Neural crest cell (in vitro differentiated cells): ENCODE measurements around the gene RHBDD2. TPM values are rescaled to one million over a fixed set of nuclear protein-coding genes. Genes with fewer than 3 reads are reported as not detected.
"Not testable (repeated sequence)": the region's sequence is repeated elsewhere in the genome, so short reads cannot be mapped to it uniquely, and the experiment has no call there.

Experiments
- DNase-seq: peaks from one replicate; pipeline ENCODE4 v3.0.0; 2021; ENCODE audit warnings: low read depth, mixed read lengths, low spot score
- H3K27ac Mint-ChIP-seq: one replicate; pipeline ENCODE4 v1.8.0; 2021; ENCODE audit warnings: mild to moderate bottlenecking, mixed read lengths; ENCODE audit not compliant: unreplicated experiment
- H3K27me3 Mint-ChIP-seq: 2 replicates; pipeline ENCODE4 v1.8.0; 2021; ENCODE audit warnings: low read depth, mild to moderate bottlenecking, mixed read lengths
- H3K36me3 Mint-ChIP-seq: 2 replicates; pipeline ENCODE4 v1.8.0; 2021; ENCODE audit warnings: low read depth, mild to moderate bottlenecking, mixed read lengths
- H3K4me1 Mint-ChIP-seq: 2 replicates; pipeline ENCODE4 v1.8.0; 2021; ENCODE audit warnings: mixed read lengths
- H3K4me3 Mint-ChIP-seq: one replicate; pipeline ENCODE4 v1.8.0; 2021; ENCODE audit warnings: mild to moderate bottlenecking, mixed read lengths
- H3K9me3 Mint-ChIP-seq: 2 replicates; pipeline ENCODE4 v1.8.0; 2021; ENCODE audit warnings: mixed read lengths
- total RNA-seq: library from RNA; stranded (reverse); gene quantifications from 2 replicates; pipeline ENCODE4 v1.2.1, GENCODE V29; 2021
- TF ChIP-seq, protein P1 (sequence below): fragments of 200-600 bp; sonication (generic); conservative IDR thresholded peaks from 2 replicates; pipeline ENCODE4 v1.5.0; 2021; ENCODE audit warnings: antibody characterized with exemption, mild to moderate bottlenecking

The RHBDD2 gene
- total RNA-seq, 1 donor from 2014 or later = 80.5 TPM

DNA sequence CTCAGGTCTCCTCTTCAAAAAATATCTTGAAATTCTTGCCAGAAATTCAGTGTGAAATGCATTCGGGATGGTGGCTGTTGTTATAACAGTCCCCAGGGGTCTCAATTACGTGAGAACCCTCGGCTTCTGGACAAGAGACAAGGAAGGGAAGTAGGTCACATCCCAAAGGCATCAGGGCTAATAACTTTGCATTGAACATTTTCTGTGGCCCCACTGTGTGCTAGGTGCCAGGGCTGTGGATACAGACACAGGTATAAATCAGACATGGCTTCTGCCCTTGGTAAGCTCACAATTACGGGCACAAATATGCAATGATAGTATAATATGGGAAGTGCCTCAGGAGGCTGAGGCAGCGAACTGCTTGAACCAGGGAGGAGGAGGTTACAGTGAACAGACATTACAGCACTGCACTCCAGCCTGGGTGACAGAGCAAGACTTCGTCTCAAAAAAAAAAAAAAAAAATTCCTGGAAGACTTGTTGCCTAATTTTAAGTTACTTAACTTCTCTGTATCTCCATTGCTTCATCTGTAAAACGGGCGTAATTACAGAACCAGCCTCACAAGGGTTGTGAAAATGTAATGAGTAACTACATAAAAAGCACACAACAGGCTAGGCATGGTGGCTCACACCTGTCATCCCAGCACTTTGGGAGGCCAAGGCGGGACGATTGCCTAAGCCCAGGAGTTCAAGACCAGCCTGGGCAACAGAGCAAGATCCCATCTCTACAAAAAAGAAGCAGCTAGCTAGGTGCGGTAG, 2.5 kb upstream of the RHBDD2 start:
- H3K27me3 Mint-ChIP-seq = no peaks in the 10 kb centered on the region
- H3K4me1 Mint-ChIP-seq = peaks cover 33% of the 10 kb centered on the region
- TF ChIP-seq, protein P1, sequence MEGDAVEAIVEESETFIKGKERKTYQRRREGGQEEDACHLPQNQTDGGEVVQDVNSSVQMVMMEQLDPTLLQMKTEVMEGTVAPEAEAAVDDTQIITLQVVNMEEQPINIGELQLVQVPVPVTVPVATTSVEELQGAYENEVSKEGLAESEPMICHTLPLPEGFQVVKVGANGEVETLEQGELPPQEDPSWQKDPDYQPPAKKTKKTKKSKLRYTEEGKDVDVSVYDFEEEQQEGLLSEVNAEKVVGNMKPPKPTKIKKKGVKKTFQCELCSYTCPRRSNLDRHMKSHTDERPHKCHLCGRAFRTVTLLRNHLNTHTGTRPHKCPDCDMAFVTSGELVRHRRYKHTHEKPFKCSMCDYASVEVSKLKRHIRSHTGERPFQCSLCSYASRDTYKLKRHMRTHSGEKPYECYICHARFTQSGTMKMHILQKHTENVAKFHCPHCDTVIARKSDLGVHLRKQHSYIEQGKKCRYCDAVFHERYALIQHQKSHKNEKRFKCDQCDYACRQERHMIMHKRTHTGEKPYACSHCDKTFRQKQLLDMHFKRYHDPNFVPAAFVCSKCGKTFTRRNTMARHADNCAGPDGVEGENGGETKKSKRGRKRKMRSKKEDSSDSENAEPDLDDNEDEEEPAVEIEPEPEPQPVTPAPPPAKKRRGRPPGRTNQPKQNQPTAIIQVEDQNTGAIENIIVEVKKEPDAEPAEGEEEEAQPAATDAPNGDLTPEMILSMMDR = no peak
- no peaks in the 10 kb centered on the region for H3K36me3 Mint-ChIP-seq
- no peak for DNase-seq
- H3K9me3 Mint-ChIP-seq = no peaks in the 10 kb centered on the region
- peak overlapping the region; percentile 51 for H3K4me3 Mint-ChIP-seq
- H3K27ac Mint-ChIP-seq = no peak overlapping the region

DNA sequence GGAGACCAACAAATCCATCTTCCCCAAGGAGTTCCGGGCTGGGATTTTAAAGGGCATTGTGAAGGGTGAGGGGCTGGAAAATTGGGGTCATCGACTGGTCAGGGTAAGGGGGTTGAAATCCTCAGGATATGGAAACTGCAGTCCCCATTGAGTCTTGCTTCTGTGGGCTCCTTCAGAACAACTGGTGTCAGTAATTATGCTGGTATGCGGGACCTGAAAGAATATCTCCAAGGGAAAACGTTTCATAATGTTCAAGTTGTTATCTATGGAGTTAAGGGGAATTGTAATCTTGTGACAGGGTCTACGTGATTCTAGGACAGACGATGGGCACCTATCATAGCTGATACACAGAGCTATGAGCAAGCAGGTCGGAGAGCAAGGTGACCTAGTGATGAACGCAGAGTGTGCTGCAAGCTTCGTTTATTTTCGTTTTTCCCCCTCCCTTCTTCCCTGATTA, 494 bp upstream of the RHBDD2 start:
- Mint-ChIP-seq H3K4me1 (peaks cover 37% of the 10 kb centered on the region), H3K36me3 (peaks cover 12% of the 10 kb centered on the region), H3K27me3 (no peaks in the 10 kb centered on the region), H3K27ac (peak overlapping the region; percentile 83), H3K4me3 (peak overlapping the region; percentile 92), H3K9me3 (no peaks in the 10 kb centered on the region)
- TF ChIP-seq, protein P1 = no peak
- DNase-seq = no peak

DNA sequence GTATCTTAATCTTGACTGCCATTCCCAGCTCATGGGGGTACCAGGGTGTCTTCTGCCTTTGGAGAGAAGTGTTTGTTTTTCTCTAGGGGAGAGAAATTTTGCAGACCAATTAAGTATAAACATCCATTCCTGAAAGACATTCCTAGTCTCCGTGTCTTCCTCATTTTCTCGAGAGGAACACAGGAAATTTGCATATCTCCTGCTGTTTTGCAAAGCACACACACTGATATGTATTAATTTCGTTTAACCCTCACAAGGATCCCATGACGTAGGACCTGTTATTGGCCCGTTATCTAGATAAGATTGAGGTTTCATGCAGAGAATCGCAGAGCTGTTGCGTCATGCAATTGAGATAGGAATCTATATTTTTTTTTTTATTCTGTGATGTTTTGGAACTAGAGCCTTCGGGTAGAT, 944 bp downstream of the RHBDD2 start:
- H3K27ac Mint-ChIP-seq = peak overlapping the region; percentile 98
- peaks cover 12% of the 10 kb centered on the region for H3K36me3 Mint-ChIP-seq
- H3K4me1 Mint-ChIP-seq = peaks cover 37% of the 10 kb centered on the region
- H3K9me3 Mint-ChIP-seq = no peaks in the 10 kb centered on the region
- no peak for DNase-seq
- TF ChIP-seq, protein P1 = no peak
- peak overlapping the region; percentile 92 for H3K4me3 Mint-ChIP-seq
- no peaks in the 10 kb centered on the region for H3K27me3 Mint-ChIP-seq

DNA sequence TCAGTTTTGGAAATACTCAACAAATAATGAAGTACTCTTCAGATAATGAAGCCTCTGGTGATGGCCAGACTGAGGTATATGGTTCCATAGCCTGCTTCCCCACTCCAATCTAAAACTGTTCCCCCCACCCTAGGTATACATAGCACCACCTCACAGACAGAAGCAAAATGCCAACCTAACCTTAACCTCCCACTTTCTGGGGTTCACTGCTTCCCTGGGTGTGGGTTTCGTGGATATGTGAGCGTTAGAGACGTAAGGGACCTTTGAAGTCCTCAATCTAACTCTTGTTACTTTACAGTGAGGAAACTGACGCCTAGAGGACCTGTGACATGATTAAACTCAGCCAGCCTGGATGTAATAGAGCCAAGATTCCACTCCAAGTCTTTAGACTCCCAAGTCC, 1.4 kb downstream of the RHBDD2 start:
- peaks cover 37% of the 10 kb centered on the region for H3K4me1 Mint-ChIP-seq

DNA sequence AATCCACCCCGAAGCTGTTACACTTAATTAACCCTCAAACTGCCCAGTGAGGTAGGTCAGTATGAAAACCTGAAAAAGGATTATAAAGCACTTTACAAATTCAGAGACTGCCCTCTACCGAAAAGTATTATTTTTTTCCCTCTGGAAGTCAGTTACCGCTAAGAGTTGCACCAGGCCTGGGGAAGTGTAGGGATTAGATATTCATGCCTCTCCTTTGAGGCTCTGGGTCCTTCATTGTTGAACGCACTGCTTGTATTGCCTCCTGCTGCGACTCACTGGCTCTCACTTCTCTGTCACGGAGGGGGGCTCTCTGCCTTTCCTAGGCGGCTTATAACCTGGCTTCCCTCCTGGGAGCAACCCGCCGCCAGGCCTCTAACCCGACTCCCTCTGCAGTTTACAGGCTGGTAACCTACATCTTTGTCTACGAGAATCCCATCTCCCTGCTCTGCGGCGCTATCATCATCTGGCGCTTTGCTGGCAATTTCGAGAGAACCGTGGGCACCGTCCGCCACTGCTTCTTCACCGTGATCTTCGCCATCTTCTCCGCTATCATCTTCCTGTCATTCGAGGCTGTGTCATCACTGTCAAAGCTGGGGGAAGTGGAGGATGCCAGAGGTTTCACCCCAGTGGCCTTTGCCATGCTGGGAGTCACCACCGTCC, 2.7 kb downstream of the RHBDD2 start:
- H3K27me3 Mint-ChIP-seq = no peaks in the 10 kb centered on the region
- no peaks in the 10 kb centered on the region for H3K9me3 Mint-ChIP-seq
- H3K36me3 Mint-ChIP-seq = peaks cover 12% of the 10 kb centered on the region
- H3K4me1 Mint-ChIP-seq = peaks cover 37% of the 10 kb centered on the region
- DNase-seq = no peak
- H3K4me3 Mint-ChIP-seq = peak overlapping the region; percentile 85
- H3K27ac Mint-ChIP-seq = peak overlapping the region; percentile 59
- TF ChIP-seq, protein P1 = no peak

More for the DNA sequence above, 1.4 kb downstream of the RHBDD2 start:
- H3K4me3 Mint-ChIP-seq = peak overlapping the region; percentile 92
- no peaks in the 10 kb centered on the region for H3K27me3 Mint-ChIP-seq
- H3K27ac Mint-ChIP-seq = no peak overlapping the region
- H3K9me3 Mint-ChIP-seq = no peaks in the 10 kb centered on the region
- TF ChIP-seq, protein P1 = no peak
- peaks cover 12% of the 10 kb centered on the region for H3K36me3 Mint-ChIP-seq
- no peak for DNase-seq

DNA sequence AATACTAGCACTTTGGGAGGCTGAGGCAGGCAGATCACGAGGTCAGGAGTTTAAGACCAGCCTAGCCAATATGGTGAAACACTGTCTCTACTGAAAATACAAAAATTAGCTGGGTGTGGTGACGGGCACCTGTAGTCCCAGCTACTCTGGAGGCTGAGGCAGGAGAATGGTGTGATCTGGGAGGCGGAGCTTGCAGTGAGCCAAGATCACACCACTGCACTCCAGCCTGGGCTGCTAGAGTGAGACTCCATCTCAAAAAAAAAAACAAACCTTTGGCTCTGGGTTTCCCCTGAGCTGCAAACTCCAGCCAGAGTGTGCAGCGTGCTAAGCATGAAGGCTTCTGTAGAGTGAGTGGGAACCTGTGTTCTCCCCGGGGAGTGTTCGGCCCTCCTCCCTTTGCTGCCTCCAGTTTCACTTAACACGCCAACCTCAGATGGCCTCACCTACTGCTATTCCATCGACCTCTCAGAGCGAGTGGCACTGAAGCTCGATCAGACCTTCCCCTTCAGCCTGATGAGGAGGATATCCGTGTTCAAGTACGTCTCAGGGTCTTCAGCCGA, 4.5 kb downstream of the RHBDD2 start:
- Mint-ChIP-seq H3K36me3 (peaks cover 12% of the 10 kb centered on the region), H3K4me1 (peaks cover 32% of the 10 kb centered on the region)
- H3K4me3 Mint-ChIP-seq, H3K27me3 Mint-ChIP-seq, H3K9me3 Mint-ChIP-seq, H3K27ac Mint-ChIP-seq, DNase-seq: not testable (repeated sequence)
